ENCODE results near the gene RAPGEF6.
A peak's percentile ranks its signal among the peaks of the same experiment; 100 is the strongest.

Gene RAPGEF6

GRCh38 chr5:131634666-131634995, 398 bp downstream of the RAPGEF6 start (continued):
- TF ChIP-seq CTCF (tag by site-specific recombination; IDR thresholded peaks at IDR 0.05) (peak; percentile 73), ZNF18 (tag by site-specific recombination; IDR thresholded peaks at IDR 0.05) (0 out of 2 replicates have a peak, but pooled peaks have one; percentile 37), SCRT2 (tag by site-specific recombination; IDR thresholded peaks at IDR 0.05) (no peak), OSR2 (tag by site-specific recombination; IDR thresholded peaks at IDR 0.05) (peak; percentile 48; the same call in 1 of the 2 replicates), SETDB1 (IDR thresholded peaks at IDR 0.05; ENCODE audit: insufficient read length, low read length) (no peak), ZNF558 (tag by site-specific recombination; IDR thresholded peaks at IDR 0.05) (no peak), ZIC2 (tag by site-specific recombination; IDR thresholded peaks at IDR 0.05) (peak; percentile 27; the same call in 1 of the 2 replicates), REPIN1 (tag by site-specific recombination; IDR thresholded peaks at IDR 0.05; ENCODE audit: low read depth) (0 out of 2 replicates have a peak, but pooled peaks have one; percentile 48), ZNF707 (tag by site-specific recombination; IDR thresholded peaks at IDR 0.05) (no peak), ZNF660 (tag by site-specific recombination; IDR thresholded peaks at IDR 0.05) (peak; percentile 26; the same call in 1 of the 2 replicates), HIC1 (tag by site-specific recombination; IDR thresholded peaks at IDR 0.05) (0 out of 2 replicates have a peak, but pooled peaks have one; percentile 17), TSHZ1 (tag by site-specific recombination; IDR thresholded peaks at IDR 0.05; ENCODE audit: borderline replicate concordance) (no peak), GLI4 (tag by site-specific recombination; IDR thresholded peaks at IDR 0.05) (peak; percentile 51; the same call in 1 of the 2 replicates), OVOL3 (tag by site-specific recombination; IDR thresholded peaks at IDR 0.05) (no peak), FEZF1 (tag by site-specific recombination; IDR thresholded peaks at IDR 0.05) (no peak), ZBTB7A (tag by site-specific recombination; IDR thresholded peaks at IDR 0.05; ENCODE audit: low read depth) (peak; percentile 33; the same call in 1 of the 2 replicates), ZNF488 (tag by site-specific recombination; IDR thresholded peaks at IDR 0.05) (no peak), ZNF416 (tag by site-specific recombination; IDR thresholded peaks at IDR 0.05) (no peak), ZNF514 (tag by site-specific recombination; IDR thresholded peaks at IDR 0.05) (no peak), BCL11B (tag by site-specific recombination; IDR thresholded peaks at IDR 0.05; ENCODE audit: low read depth) (no peak), ZBTB17 (tag by site-specific recombination; IDR thresholded peaks at IDR 0.05) (peak; percentile 25; the same call in 1 of the 2 replicates), KLF9 (tag by site-specific recombination; IDR thresholded peaks at IDR 0.05; ENCODE audit: low read depth) (no peak), KLF8 (tag by site-specific recombination; IDR thresholded peaks at IDR 0.05) (no peak), ZNF645 (tag by site-specific recombination; IDR thresholded peaks at IDR 0.05) (no peak), ZNF24 (tag by site-specific recombination; IDR thresholded peaks at IDR 0.05) (no peak)

Data from HEK293 (cell line).